Erythroblast (primary cell): Measurements from ENCODE around the gene DDX23.

Source experiments
- GATA1 ChIP-seq: IDR thresholded peaks from 2 replicates; pipeline ENCODE4 v1.6.1; 2011; ENCODE audit warnings: low read depth, mild to moderate bottlenecking, control low read depth, low read length, moderate library complexity
- POLR2A ChIP-seq: IDR thresholded peaks from 2 replicates; pipeline ENCODE4 v1.6.1; 2011; ENCODE audit warnings: mild to moderate bottlenecking, low read length

DNA sequence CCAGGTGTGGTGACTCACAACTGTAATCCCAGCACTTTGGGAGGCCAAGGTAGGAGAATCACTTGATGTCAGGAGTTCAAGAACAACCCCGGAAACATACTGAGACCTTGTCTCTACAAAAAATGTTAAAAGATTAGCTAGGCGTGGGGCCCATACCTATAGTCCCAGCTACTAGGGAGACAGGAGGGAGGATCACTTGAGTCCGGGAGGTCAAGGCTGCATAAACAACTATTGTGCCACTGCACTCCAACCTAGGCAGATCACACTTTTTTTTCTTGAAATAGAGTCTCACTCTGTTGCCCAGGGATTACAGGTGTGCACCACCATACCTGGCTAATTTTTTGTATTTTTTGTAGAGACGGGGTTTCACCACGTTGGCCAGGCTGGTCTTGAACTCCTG lies 7.6 kb upstream of the DDX23 start:
- TF ChIP-seq POLR2A: no peak
- no peak for TF ChIP-seq GATA1
